GM10266 (cell line): ENCODE measurements around the gene EFHC2.

Experiments used
- DNase-seq: peaks from one replicate; pipeline ENCODE4 v3.0.0; 2012; ENCODE audit errors: extremely low spot score
- CTCF ChIP-seq: IDR thresholded peaks from 2 replicates; pipeline ENCODE4 v1.5.1; 2012; ENCODE audit warnings: mild to moderate bottlenecking, low read depth; ENCODE audit not compliant: control insufficient read depth, insufficient read depth; ENCODE audit errors: missing control alignments

EFHC2 gene

GRCh38 chrX:44147130-44147529 lies 196.3 kb downstream of the EFHC2 start:
- TF ChIP-seq CTCF = no peak
- DNase-seq = no peak

GRCh38 chrX:44144177-44144945 lies 199.1 kb downstream of the EFHC2 start:
- no peak for DNase-seq
- no peak for TF ChIP-seq CTCF

- no peak for DNase-seq
- TF ChIP-seq CTCF = no peak
Observed at GRCh38 chrX:44143061-44143602, 200.3 kb downstream of the EFHC2 start.

- TF ChIP-seq CTCF = no peak
- DNase-seq = no peak
Observed at GRCh38 chrX:44130189-44130588, 213.3 kb downstream of the EFHC2 start.

- DNase-seq = no peak
- no peak for TF ChIP-seq CTCF
Observed at GRCh38 chrX:44113337-44113736, 230.1 kb downstream of the EFHC2 start.

GRCh38 chrX:44106864-44107263 lies 236.6 kb downstream of the EFHC2 start:
- DNase-seq = no peak
- TF ChIP-seq CTCF = no peak

- no peak for TF ChIP-seq CTCF
- DNase-seq = no peak
Observed at GRCh38 chrX:44105228-44105913, 238.1 kb downstream of the EFHC2 start.
